Measurements from ENCODE around the gene OR10G2.

The OR10G2 gene

GRCh38 chr14:21589317-21589716 lies 45.4 kb downstream of the OR10G2 start:
- no peak for DNase-seq (ENCODE audit: low read depth in 3 of 3, low spot score in 1 of 3)

All from stimulated activated CD4-positive, alpha-beta T cell treated with anti-CD3 and anti-CD28 coated beads, TNF-alpha, amount 100 ng/mL, for 1 hour (primary cell).